NCI-H2029 treated with DMSO at 0.1 percent for 48 hours (cell line): ENCODE measurements around the gene CAMTA1.

Experiments used
- DNase-seq: peaks from one replicate; lab custom pipeline; 2025; lab: John Stamatoyannopoulos, UW

CAMTA1 gene

DNA sequence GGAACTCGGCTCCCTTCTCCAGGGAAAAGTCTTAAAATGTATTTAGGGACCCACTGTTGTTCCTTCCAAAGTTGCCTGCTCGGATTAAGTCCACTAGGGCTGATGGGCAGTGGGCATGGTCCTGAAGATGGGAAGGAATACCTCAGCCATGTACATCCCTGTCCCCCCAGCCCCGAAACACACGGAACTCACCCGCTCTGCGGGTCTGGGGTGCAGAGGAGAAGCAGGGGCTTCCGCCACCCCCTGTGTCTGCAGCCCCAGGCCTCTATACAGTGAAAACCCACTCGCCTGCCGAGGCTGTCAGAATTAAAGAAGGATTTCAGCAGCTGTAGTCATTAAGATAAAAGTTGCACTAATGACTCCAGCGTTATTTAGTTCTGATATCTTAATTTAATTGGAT is 773.2 kb downstream of the CAMTA1 start:
- DNase-seq = no peak

DNA sequence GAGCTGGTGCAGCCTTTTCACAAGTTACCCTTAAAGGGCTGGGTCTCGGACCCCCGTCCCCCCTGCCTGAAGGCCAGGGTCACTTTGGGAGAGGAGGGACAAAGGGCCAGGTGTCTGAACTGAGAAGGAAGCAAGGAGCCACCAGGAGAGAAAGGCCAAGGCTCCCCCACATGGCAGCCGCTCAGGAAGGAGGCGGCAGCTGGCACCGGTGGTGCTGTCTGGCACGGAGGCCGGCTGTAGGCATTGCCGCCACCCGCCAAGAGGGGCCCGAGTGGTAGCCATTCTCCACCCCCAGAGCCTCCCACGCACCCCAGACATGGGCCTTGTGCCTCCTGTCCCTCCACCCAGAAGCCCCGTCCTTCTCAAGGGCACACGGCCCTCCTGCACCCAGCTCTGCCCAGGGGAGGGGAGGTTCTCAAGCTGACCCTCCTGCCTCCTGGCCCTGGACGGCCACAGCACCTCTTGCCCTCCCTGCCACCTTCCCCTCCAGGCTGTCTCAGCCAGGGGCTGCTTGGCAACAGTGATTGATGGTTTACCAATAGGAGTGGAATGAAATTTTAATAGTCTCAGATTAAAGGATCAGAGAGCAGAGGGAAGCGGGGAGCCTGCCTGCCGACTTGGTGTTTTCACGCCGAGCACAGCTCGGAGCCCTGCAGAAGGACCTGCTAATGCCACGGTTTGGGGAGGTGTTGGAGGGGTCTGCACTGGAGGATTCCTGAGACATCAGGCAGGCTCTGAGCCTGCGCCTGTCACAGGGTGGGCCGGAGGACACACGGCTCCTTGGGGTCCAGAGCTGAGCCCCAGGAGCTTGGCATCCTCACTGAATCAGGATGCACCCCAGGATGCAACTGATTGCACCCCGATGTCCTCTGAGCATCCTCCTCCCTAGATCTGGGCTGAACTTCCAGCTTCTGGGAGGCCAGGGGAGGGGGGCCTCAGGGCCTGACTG is 773.9 kb downstream of the CAMTA1 start:
- DNase-seq = no peak

DNA sequence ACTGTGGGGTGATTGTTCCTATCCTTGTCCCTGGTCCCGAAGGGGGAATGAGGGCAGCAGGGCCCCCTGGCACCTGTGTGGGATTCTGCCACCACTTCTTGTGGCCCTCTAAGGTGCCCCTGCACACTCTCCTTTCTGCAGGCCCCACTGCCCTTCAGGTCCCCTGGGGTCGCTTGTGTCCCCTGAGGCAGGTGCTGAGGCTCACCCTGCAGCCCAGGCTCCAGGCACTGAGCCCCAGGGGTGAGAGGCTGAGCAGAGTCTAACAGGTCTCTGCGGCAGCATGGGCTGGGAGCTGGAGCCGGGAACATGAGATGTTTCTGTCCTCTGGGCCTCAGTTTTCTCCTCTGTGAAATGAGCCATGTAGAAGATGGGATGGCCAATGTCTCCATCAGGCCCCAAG is 774.9 kb downstream of the CAMTA1 start:
- no peak for DNase-seq

DNA sequence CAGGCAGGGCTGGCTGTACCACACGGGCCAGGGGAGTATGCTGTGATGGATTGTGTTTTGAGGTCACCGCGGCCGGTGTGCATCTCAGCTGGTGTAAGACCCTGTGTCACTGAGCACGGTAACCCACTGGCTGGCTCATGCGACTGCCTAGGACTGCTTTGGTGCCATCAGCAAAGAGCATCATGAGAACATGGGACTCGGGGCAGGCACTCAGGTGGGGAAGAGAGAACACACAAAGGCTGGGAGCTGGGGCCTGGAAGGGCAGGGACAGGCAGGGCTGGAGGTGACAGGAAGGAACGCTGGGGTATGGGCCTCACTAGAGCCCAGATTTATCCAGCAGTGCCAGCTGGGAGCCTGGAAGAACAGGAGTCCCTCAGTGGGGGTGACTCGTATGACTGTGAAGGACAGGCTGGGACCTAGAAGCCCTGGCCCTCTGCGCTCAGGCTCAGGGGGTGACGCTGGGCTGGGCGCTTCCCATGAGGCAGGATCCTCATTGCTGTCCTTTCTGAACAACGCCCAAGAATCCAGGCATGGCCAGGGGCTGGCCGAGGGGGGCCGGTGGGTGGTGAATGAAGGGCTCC is 775.4 kb downstream of the CAMTA1 start:
- DNase-seq = no peak

DNA sequence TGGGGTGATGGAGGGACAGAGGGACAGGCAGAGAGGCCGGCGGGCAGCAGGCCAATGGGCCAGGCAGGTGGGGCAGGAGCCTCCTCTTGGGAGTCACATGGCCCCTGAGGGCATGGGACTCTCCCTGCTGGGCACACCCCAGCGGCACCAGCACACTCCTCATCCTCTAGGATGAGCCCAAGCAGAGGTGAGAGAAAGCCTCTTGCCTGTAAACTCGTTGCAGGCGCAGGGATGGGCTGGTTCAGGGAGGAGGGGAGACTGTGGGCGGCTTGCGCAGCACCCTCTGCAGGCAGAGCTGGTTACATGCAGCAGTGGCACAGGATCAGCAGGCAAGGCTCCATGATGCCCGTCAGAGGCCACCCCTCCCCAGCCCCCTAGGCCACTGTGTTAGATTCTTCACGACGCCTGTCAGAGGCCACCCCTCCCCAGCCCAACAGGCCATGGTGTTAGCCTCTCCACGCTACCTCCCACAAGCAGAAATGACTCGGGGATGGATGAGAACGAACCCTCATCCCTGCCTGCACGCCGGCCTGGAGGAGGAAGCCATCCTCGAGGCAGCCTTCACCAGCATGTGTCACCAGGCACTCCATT is 776.2 kb downstream of the CAMTA1 start:
- no peak for DNase-seq

DNA sequence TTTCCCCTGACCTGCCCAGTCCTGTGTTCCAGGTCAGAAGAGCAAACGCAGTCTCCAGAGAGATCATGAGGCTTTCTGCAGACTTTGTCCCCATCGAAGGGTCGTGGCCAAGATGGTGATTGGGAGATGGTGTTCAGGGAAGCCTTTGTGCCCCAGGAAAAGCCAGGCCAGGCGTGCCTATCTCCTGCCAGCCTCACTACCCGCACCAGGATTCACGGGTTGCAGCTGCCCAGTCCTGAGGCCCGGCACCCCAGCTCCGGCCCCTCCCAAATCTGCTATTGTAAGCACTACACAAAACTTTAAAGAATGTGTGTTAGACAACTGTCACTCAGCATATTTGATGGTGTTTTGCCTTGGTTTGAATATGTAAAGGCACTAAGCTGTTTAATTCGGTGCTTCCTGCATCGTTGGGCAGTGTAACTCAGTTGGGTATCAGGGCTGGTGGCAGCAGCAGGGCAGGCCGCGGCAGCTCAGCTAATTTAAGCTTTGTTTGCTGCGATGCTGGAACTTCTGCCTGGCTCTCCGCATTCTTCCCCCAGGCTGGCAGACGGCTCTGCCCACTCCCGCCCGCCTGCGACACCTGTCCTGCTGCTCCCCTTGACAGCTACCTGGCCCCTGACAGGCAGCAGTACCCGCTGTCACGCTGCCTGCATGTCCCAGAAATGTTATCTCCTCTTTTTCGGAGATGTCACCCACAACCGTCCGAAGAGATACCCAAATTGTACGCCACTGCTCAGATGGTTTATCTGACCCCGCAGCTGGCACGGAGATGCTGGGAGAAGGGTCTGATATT is 776.9 kb downstream of the CAMTA1 start:
- DNase-seq = no peak

DNA sequence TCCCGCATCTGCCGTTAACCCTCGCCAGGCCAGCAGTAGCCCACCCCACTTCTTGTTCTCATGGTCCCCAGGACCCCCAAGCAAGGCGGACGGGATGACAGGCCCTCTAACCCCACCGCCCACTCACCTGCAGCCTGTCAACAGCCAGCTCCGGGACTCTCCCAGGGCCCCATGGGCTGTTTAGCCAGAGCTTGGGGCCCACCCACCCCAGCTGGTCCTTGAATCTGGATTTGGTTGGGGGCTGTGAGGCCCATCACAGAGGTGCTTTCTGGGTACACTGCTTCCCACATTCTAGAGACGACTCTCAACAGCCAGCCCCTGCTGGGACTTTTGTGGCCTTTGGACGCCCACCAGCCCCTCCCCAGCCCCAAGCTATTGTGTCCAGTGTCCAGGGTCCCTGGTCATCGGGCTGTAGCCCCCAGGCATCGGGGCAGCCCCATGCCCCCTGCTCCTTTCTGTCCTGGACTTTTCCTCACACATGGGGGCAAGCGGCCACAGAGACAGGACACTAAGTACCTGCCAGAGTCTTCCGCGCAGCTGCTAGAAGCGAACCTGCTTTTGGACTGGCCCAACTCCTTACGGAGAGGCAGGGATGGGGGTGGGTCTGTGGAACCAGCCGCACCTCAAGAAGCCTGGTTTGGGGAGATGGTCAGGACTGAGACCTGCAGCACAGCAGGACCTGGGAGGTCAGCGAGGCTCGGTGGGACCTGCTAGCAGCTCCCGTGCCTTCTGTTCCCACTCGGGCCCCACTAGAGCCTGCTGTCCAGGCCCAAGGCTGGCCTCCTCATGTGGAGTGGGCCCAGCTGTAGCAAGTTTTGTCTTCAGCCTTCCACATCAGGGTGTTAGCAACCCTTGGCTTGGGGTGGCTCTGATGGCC is 777.7 kb downstream of the CAMTA1 start:
- DNase-seq = no peak

DNA sequence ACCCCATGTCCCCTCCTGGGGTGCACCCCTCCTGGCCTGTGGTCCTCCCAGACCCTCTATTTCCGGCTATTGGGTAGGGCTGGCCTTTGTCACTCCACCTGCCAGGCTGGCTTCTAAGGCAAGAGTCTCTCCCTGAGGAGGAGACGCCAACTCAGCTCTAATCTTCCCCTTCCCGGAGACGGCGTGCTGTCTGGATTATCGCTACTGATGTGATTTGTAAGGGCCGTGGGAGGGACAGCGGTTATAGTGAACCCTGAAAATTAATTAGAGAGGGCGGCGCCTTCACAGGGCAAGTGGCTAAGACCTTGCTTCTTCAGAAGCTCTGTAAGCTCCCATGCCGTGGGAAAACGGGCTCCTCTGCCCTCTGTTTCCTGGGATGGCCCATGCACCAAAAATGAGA is 778.9 kb downstream of the CAMTA1 start:
- DNase-seq = no peak

DNA sequence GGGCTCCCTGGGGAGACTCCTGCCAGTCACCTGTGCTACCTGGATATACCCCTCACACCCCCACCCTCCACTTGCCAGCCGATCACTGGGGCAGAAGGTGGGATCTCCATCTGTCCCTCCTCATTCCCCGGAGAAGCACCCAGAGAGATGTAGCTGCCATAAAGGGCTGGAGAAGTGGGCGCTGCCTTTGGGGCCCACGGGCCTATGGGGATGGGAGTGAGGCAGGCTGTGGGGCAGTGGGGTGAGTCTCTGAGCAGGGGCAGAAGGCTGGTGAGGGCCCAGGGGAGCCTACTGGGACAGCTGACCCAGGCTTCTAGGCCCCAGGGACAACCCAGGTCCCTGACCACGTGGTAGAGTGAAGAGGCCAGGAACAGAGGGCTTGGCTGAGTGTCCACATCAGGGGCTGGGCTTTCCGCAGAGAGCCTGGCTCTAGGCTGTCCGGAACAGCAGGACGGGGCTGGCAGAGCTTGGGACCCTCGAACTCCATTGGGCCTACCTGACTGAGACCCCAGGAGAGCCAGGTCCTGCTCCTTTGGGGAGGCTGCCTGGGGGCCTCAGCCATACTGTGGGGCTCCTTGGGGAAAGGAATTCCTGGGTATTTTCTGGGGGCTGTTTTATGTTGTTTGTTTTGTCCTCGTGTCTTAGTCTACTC is 780.0 kb downstream of the CAMTA1 start:
- DNase-seq = no peak

DNA sequence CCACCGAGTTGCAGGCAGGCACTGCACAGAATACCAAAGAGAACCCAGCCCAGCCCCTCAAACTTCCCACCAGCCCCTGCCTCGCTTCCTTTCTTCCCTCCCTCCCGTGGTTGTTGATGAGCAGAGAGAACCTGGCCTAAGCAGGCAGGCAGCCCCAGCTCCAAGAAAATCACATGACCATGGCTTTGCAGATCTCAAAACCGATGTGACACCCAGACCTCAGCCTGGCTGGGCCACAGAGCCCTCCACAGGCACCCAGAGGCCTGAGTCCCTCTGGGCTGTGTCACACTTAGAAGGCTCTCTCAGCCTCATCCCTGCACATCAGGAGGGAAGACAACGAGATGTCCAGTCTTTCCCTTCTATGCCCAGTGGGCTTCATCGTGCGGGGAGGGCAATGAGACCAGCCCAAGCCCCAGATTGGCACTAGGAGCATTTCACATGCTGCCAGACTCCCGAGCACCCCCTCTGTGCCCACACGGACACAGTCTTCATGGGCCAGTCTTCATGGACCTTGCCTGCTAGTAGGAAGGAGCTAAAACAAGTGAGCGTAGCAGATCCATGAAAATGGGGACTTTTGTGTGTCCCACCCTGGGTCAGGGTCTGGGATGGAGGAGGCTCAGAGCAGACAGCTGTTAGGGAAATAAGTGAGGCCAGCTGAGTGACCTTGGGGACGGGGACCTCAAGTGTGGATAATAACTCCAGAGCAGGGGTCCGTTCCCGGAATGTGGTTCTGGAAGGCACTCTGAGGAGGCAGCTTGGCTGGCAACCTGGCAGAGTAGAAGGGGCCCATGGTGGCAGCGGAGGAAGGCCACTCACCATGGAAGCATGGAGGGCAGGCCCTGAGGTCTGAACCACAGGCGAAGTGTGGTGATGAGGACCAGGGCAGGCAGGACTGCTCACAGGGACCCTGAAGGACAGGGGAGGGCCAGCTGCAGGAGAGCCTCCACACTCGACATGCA is 781.4 kb downstream of the CAMTA1 start:
- DNase-seq = no peak

DNA sequence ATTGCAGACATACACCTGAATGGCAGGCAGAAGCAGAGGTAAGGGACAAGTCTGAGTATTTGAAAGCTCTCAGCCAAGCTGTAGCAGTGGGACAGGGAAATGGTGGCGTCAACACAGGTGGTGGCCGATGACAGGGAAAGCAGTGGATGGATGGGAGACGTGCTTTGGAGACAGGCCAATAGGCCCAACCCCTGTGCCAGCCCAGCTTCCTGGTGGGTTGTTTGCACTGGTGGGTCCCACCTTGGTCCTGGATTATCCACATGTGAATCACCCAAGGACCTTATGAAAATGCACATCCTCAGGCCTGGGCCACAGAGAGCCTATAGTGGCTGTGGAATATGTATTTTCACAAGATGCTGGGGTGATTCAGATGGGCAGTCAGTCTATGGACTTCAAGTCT is 782.1 kb downstream of the CAMTA1 start:
- DNase-seq = no peak

DNA sequence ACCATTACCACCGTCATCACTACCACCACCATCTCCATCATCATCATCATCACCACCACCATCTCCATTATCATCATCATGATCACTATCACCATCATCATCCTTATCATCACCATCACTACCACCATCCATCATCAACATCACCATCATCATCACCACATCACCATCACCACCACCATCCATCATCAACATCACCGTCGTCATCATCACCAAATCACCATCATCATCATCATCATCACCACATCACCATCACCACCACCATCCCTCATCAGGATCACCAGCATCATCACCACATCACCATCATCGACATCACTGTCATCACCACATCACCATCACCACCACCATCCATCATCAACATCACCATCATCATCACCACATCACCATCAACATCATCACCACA is 782.8 kb downstream of the CAMTA1 start:
- DNase-seq = no peak

DNA sequence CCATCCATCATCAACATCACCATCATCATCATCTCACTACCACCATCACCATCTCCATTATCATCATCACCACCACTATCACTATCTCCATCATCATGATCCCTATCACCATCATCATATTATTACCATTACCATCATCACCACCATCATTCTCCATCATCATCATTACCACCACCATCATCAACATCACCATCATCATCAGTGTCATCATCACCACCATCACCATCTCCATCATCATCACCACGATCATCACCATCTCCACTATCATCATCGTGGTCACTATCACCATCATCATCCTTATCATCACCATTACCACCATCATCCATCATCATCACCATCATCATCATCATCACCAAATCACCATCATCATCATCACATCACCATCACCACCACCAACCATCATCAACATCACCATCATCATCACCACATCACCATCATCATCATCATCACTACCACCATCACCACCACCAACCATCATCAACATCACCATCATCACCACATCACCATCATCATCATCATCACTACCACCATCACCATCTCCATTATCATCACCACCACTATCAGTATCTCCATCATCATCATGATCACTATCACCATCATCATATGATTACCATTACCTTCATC is 783.8 kb downstream of the CAMTA1 start:
- DNase-seq = no peak

DNA sequence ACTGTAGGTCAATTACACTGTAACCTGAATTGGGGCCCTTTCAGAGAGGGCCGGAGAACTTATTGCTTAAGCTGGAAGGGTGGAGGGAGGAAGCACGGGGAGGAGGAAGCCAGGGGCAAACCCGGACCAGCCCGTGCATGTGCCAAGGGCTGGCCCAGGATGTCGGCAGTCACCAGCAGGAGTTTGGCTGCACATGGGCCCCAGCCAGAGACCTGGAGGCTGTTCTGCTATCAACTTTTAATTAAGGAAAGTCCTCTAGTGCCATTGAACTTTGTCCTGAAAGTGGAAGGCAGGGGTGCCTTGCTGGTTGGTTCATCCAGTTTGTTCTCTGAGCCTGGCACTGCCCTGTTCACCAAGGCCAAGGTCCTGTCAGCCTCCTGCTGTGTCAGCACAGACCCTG is 785.1 kb downstream of the CAMTA1 start:
- no peak for DNase-seq

DNA sequence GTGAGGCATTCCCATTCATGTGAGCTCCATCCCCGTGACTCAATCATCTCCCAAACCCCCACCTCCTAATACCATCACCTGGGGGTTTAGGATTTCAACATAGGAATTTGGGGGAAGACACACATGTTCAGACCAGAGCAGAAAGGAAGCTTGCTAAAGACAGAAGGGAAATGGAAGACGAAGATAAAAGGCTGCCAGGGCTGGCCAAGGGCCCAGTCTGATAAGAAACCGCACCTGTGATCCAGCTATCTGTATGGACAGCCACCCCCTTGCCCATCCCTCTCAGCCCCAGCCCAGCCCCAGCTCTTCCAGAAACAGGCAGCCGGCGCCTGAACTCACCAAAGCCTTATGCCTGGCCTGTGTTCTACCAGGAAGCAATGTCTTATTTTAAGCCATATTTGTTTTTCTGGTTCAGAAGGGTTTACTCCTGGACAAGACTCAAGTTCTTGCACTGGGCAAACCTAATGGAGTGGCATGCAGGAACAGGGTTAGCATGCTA is 787.4 kb downstream of the CAMTA1 start:
- DNase-seq = peak; percentile 70

DNA sequence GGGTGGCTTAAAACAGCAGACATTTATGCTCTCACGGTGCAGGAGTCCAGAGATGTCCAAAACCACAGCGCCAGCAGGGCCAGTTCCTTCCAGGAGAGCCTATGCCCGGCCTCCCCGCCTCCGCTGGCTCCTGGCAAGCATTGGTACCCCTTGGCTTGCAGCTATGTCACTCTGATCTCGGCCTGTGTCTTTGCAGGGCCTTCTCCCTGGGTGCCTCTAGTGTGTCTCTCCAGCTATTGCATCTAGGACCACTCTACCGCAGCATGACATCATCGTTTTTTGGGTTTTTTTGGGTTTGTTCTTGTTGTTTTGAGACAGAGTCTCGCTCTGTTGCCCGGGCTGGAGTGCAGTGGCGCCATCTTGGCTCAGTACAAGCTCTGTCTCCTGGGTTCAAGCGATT is 788.2 kb downstream of the CAMTA1 start:
- DNase-seq = no peak

DNA sequence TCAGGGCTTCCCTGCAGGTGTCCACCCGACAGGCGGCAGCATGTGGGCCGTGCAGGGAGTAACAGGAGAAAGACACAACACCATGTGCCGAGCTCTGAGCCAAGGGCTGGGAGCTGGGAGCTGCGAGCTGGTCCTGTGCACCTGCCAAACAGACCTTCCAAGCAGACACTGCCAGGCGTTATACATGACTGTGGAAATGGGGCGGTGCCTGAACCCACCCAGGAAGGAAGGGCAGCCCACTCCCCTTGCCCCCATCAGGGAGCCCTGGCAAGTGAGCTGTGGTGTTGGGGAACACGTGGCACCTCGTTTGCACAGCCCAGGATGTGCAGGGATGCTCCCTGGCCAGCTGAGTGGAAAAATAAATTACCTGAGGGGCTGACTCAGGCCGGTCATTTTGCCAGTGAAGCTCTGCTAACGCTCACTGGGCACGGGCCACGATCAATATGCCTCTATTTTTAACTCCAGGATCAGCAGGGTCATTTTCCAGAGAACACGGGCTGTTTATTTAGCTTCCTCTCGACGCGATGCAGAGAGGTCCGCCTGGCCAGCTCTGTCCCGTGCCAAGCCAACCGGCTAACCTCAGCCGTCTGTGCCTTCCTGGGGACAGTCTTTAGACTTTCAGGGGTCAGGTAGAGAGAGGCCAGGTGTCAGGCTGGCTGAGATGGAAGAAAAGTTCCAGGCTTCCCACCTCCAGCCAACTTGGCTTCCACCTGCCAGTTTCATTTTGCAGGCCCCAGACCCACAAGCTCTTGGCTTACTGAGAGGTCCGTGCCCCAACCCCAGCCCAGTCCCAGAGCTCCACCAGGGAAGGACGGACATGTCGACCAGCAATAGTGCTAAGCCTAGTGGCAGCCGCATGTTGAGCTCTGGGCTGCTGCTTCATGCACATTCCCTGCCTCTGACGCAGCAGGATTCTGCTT is 789.1 kb downstream of the CAMTA1 start:
- peak; percentile 33 for DNase-seq

DNA sequence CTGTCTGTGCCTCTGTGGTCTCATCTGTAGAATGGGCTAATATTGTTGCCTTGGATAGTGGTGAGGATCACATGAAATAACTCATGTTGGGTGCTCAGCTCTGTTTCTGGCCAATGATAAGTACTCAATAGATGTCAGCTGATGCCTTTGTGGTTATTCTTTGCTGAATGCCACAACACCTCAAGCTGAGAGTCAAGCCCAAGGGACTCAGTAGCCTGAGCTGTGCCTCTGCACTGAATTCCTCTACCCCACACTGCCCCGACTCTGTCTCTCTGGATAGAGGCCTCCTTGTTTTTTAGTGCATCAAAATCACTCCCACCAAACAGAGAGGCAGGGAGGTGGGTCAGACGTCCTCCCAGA is 789.8 kb downstream of the CAMTA1 start:
- no peak for DNase-seq
